Right lung (tissue), 5 donors: ENCODE measurements around the gene CMTR1. TPM values are rescaled to one million over a fixed set of nuclear protein-coding genes. Genes with fewer than 3 reads are reported as not detected.

Experiments
- DNase-seq, 2 donors: peaks; one replicate each; pipeline ENCODE4 v3.0.0-alpha.2; 2013
- polyA plus RNA-seq, 5 donors: library from polyadenylated mRNA; unstranded; fragments of 120-200 nt; gene quantifications; one replicate each; pipeline versions ENCODE4 v1.2.1 to v1.2.3, GENCODE V29; 2013; ENCODE audit warnings: inconsistent platforms in 1 of 5, low replicate concordance in 1 of 5; ENCODE audit not compliant: insufficient read length in 5 of 5, insufficient read depth in 1 of 5

Gene CMTR1
- polyA plus RNA-seq, 5 donors, result 43.9 to 53.7 (median 49.5) TPM

DNA sequence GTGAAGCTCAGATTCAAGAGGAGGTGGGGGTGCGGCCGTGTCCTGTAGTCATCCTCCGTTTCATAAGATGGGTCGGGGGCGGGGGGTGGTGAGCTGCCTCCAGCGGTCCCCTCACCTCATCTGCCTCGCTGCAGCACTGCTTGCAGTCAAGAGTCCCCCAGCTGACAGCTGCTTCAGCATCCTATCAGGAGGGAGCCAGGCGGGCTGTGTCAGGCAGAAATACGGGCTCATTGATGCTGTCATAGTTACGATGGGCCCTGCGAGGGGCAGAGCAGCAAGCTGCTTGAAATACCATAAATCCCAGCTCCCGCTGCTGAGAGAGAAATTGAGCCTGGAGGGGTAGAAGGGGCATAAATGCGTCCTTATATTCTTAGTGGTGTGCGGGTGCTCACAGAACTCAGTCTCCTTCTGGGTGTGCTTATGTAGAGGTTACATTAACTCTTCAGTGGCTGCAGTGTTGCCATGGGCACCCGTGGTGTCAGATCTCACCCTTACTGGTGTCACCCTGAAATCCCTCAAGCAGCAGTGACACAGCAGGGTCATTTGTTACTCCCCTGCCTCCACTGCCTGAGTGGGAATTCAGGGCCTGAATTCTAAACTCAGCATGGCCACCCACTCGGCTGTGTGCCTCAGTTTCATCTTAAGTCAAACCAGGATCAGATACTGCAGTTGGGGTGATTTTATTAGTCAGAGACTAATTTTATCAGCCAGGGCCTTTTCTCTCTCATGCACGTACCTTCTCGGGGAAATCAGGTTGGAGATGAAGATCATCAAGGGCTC is 44.8 kb downstream of the CMTR1 start:
- DNase-seq, result no peak

- no peak for DNase-seq
Measured at GRCh38 chr6:37478827-37479226, 45.8 kb downstream of the CMTR1 start.

- no peak for DNase-seq
Measured at GRCh38 chr6:37479266-37479854, 46.3 kb downstream of the CMTR1 start.

- no peak for DNase-seq
Measured at GRCh38 chr6:37480118-37480736, 47.2 kb downstream of the CMTR1 start.

DNA sequence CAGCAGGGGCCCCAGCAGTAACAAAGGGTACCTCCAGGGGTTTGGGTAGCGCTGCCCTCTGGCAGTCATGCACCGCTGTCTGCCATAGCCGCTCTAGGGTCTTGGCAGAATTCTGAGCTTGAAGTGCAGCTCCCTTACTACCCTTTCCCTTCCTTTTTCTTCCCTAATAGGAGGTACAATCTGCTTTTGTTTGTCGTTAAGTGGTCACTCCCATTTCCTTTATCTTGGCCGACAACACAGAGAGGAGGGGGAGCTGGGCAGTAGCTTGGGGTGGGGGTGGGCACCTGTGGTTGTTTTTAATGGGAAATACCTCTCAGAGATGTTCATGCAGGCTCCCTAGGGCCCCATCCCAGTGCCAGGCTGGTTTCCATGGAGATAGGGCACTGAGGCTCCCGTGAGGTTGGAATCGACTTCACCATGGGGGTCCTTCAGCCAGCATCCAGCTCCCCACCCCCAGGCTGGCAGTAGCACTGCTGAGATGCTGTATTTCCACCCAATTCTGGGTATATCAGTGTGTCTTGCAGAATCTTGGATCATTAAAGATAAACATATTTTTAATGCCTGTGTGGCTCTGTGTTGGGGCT is 48.0 kb downstream of the CMTR1 start:
- DNase-seq, result no peak

DNA sequence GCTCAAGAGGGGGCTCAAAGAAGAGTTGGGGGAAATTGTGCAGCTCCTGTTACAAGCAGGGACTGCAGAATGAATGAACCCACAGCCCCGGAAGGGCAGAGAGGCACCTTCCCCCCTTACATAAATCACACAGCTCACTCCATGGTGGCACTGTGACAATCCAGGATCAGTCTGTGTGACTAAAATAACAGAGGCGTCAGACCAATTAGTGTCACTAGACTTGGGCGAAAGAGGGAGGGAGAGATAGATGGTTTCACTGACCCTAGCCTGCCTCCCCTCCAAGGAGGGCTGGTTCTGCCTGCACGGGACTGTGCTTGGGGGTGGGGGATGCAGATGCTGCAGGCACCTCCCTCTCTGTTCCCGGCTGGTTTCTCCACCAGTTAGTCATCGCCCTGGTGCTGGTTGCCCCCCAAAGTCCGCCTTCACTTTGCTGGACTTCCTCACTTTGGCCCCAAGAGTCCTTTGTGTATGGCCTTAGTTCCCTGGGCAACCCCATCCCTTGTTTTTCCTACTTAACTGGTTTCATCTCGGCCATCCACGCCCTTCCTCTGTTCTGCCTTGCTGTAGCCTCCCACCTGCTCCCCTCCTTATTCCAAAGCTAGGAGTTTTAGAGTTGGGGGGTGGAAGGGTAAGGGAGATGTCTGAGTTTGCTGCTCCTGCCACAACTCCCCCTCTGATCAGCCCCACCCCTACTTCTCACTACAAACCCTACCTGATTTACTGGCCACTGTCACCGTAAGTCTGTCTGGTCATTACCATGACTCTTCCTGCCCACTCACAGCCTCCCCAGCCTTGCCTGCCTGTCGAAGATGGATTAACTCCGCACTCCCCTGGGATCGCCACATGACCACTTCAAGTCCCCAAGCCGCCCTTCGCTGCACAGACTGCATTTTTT is 48.9 kb downstream of the CMTR1 start:
- no peak for DNase-seq

GRCh38 chr6:37482606-37483251 is 49.7 kb downstream of the CMTR1 start:
- DNase-seq, result no peak

DNA sequence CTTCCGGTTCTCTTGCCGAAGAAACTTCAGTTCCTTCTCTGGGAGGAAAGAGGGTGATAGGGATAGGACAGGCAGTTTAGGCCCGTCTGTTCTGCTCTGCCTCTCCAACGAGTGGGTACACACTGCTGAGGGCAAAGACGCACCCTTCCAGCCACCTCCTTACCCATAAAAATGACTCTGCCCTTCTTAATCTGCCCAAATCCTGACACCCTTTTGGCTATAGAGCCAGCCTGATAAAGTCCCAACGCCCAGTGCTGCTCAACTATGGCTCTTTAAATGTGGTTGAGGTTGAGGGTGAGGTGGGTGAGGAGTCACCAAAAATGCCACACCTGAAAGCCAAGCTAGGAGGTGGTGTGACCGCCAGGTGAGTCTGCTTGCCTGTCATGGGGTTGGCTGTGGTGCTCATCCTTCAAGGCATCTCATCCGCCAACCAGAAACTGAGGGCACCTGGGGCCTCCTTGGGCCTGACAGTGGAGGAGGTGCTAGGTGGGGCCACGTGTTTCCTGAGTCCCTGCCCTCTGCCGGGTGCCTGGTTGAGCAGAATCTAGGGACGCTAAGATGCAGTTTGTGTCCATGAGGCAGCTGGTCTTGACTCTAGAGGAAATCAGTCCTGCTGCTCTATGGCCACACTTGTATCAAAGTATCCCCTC is 50.4 kb downstream of the CMTR1 start:
- no peak for DNase-seq

GRCh38 chr6:37483917-37484785 is 51.1 kb downstream of the CMTR1 start:
- peak; percentile 18 to 30 for DNase-seq

GRCh38 chr6:37484786-37485170 is 51.8 kb downstream of the CMTR1 start:
- DNase-seq, result no peak

- DNase-seq, result no peak
Measured at GRCh38 chr6:37485291-37485702, 52.3 kb downstream of the CMTR1 start.

GRCh38 chr6:37486121-37486839 is 53.3 kb downstream of the CMTR1 start:
- DNase-seq, result no peak

- DNase-seq, result no peak
Measured at GRCh38 chr6:37487591-37488380, 54.8 kb downstream of the CMTR1 start.

DNA sequence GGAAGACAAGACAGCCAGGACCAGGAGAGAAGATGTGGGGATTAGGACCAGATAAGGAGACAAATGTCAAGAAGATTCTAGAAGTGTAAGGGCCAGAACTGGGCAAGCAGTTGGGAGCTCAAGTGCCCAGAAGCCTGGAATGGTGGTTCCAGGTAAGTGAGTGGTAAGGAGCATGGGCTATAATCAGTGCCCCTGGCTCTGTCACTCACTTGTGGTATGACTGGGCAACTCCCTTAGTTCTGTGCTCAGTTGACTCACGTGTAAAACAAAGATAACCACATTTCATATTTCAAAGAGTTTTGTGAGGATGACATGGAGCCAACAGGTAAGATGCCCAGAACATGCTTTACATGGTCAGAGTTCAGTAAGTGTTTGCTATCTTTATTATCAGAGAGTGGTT is 55.5 kb downstream of the CMTR1 start:
- DNase-seq, result no peak

DNA sequence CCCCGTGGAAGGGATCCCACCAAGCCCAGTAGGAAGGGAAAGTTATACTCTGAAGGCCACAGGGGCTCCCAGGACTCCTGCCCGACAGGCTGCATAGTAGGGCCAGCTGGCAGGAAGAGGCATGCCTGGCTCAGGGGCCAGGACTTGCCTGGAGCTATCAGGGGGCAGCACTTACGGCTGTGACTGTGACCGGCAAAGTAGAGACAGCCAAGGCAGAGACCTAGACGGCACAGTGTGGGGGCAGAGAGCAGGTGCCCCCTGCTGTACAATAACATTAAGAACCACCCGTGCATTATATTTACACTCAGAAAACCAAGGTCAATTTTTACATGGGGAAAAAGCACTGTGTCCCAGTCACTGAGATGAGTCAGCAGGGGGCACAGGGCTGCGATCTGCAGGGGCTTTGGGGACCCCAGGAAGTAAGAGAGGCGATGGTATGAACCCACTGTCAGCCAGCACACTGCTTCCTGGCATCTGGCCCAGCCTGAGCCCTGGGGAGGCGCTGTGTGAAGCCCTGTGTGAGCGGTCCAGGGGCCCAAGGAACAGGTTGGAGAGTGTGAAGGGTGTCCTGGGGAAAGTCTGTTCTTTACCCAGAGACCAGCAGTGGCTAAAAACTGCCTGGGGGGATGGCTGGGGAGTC is 56.8 kb downstream of the CMTR1 start:
- DNase-seq, result no peak

- DNase-seq, result no peak
Measured at GRCh38 chr6:37490536-37491170, 57.6 kb downstream of the CMTR1 start.
